ENCODE data around the gene CACNB2.

The CACNB2 gene

GRCh38 chr10:18290651-18291313 is 150.6 kb downstream of the CACNB2 start:
- no peak for DNase-seq (ENCODE audit: low read depth, low spot score)

- no peak for DNase-seq (ENCODE audit: low read depth, low spot score)
Observed at GRCh38 chr10:18293536-18294510, 153.6 kb downstream of the CACNB2 start.

GRCh38 chr10:18294633-18295032 is 154.4 kb downstream of the CACNB2 start:
- no peak for DNase-seq (ENCODE audit: low read depth, low spot score)

- DNase-seq (ENCODE audit: low read depth, low spot score): no peak
Observed at GRCh38 chr10:18297659-18298058, 157.4 kb downstream of the CACNB2 start.

GRCh38 chr10:18298256-18298655 is 158.0 kb downstream of the CACNB2 start:
- no peak for DNase-seq (ENCODE audit: low read depth, low spot score)

GRCh38 chr10:18303851-18304801 is 163.9 kb downstream of the CACNB2 start:
- no peak for DNase-seq (ENCODE audit: low read depth, low spot score)

GRCh38 chr10:18306031-18306430 is 165.8 kb downstream of the CACNB2 start:
- DNase-seq (ENCODE audit: low read depth, low spot score): no peak

GRCh38 chr10:18308600-18308999 is 168.4 kb downstream of the CACNB2 start:
- no peak for DNase-seq (ENCODE audit: low read depth, low spot score)

- DNase-seq (ENCODE audit: low read depth, low spot score): no peak
Observed at GRCh38 chr10:18310761-18311160, 170.5 kb downstream of the CACNB2 start.

- DNase-seq (ENCODE audit: low read depth, low spot score): no peak
Observed at GRCh38 chr10:18312374-18313139, 172.3 kb downstream of the CACNB2 start.

- DNase-seq (ENCODE audit: low read depth, low spot score): no peak
Observed at GRCh38 chr10:18313140-18313530, 172.9 kb downstream of the CACNB2 start.

GRCh38 chr10:18313626-18314025 is 173.4 kb downstream of the CACNB2 start:
- DNase-seq (ENCODE audit: low read depth, low spot score): no peak

- no peak for DNase-seq (ENCODE audit: low read depth, low spot score)
Observed at GRCh38 chr10:18319628-18320027, 179.4 kb downstream of the CACNB2 start.

GRCh38 chr10:18321371-18321770 is 181.1 kb downstream of the CACNB2 start:
- DNase-seq (ENCODE audit: low read depth, low spot score): no peak

GRCh38 chr10:18323916-18324315 is 183.7 kb downstream of the CACNB2 start:
- no peak for DNase-seq (ENCODE audit: low read depth, low spot score)

- DNase-seq (ENCODE audit: low read depth, low spot score): no peak
Observed at GRCh38 chr10:18325410-18325809, 185.2 kb downstream of the CACNB2 start.

GRCh38 chr10:18325889-18326531 is 185.8 kb downstream of the CACNB2 start:
- DNase-seq (ENCODE audit: low read depth, low spot score): no peak

- DNase-seq (ENCODE audit: low read depth, low spot score): no peak
Observed at GRCh38 chr10:18328941-18329340, 188.7 kb downstream of the CACNB2 start.

- no peak for DNase-seq (ENCODE audit: low read depth, low spot score)
Observed at GRCh38 chr10:18332048-18332447, 191.8 kb downstream of the CACNB2 start.

- no peak for DNase-seq (ENCODE audit: low read depth, low spot score)
Observed at GRCh38 chr10:18332484-18332883, 192.3 kb downstream of the CACNB2 start.
